HepG2 (cell line): ENCODE data around the gene MOGAT3.

ENCODE experiments used
- EZH2 ChIP-seq: conservative IDR thresholded peaks from 2 replicates; pipeline ENCODE4 v1.6.1; 2012; ENCODE audit warnings: mild to moderate bottlenecking, low read depth, low read length, moderate library complexity
- GABPA ChIP-seq, 2 experiments: IDR thresholded peaks; 2 replicates each; pipeline ENCODE4 v1.6.1; 2011 to 2016; ENCODE audit warnings: low read depth in 2 of 2, low read length in 1 of 2, missing biosample characterization in 1 of 2, missing genetic modification characterization in 1 of 2
- MAFK ChIP-seq, 2 experiments: IDR thresholded peaks in 1 of 2; conservative IDR thresholded peaks in 1 of 2; 2 replicates each; pipeline ENCODE4 v1.6.1; 2011; ENCODE audit warnings: improper control_type of control experiment in 2 of 2, low read length in 2 of 2
- RAD21 ChIP-seq: fragments of 450-650 bp; formaldehyde crosslinking; IDR thresholded peaks from 2 replicates; pipeline ENCODE4 v1.5.0; 2020; ENCODE audit warnings: mild to moderate bottlenecking
- SNAPC5 ChIP-seq: sonication (generic); formaldehyde crosslinking; IDR thresholded peaks from 2 replicates; pipeline ENCODE4 v1.8.1; 2023; ENCODE audit warnings: mild to moderate bottlenecking, missing genetic modification reagents, borderline replicate concordance
- ZNF766 ChIP-seq: sonication (generic); formaldehyde crosslinking; IDR thresholded peaks from 2 replicates; pipeline ENCODE4 v1.5.0; 2020; ENCODE audit warnings: missing genetic modification reagents, borderline replicate concordance
- TF ChIP-seq, protein P1 (sequence below): sonication (generic); formaldehyde crosslinking; IDR thresholded peaks from 2 replicates; pipeline ENCODE4 v1.5.0; 2020; ENCODE audit warnings: mild to moderate bottlenecking, missing genetic modification reagents, moderate library complexity

DNA sequence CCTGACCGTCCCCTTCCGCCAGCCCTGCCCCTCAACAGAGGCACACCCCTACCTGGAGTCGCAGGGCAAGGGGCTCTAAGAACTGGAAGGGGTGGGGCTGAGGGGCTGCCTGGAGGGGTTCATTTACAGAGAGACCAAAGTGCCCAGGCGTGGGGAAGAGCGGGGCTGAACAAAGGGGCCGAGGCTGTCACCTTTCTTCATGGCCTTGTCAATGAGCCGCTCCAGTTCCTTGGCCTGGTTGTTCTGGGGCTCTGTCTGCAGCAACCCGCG, 39.0 kb upstream of the MOGAT3 start:
- TF ChIP-seq RAD21 (CRISPR knock-in tag) (no peak), SNAPC5 (no peak), GABPA (IDR thresholded peaks at IDR 0.05; ENCODE audit: low read depth, low read length) (no peak), GABPA (CRISPR knock-in tag; IDR thresholded peaks at IDR 0.05; ENCODE audit: low read depth) (no peak), ZNF766 (CRISPR knock-in tag) (no peak), EZH2 (no peak), MAFK (conservative IDR thresholded peaks at IDR 0.05 in 1 of 2, IDR thresholded peaks at IDR 0.05 in 1 of 2; ENCODE audit: low read length in 2 of 2) (no peak)
- TF ChIP-seq, protein P1, sequence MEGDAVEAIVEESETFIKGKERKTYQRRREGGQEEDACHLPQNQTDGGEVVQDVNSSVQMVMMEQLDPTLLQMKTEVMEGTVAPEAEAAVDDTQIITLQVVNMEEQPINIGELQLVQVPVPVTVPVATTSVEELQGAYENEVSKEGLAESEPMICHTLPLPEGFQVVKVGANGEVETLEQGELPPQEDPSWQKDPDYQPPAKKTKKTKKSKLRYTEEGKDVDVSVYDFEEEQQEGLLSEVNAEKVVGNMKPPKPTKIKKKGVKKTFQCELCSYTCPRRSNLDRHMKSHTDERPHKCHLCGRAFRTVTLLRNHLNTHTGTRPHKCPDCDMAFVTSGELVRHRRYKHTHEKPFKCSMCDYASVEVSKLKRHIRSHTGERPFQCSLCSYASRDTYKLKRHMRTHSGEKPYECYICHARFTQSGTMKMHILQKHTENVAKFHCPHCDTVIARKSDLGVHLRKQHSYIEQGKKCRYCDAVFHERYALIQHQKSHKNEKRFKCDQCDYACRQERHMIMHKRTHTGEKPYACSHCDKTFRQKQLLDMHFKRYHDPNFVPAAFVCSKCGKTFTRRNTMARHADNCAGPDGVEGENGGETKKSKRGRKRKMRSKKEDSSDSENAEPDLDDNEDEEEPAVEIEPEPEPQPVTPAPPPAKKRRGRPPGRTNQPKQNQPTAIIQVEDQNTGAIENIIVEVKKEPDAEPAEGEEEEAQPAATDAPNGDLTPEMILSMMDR, result no peak
